ENCODE measurements around the gene GIMAP2.

The GIMAP2 gene

GRCh38 chr7:150727381-150727780 lies 41.9 kb downstream of the GIMAP2 start:
- no peak for TF ChIP-seq CTCF (IDR thresholded peaks at IDR 0.05)
- DNase-seq: no peak
- no peaks in the 10 kb centered on the region for H3K27me3 Mint-ChIP-seq (ENCODE audit: low read depth, poor library complexity)
- no peak overlapping the region for H3K4me3 Mint-ChIP-seq
- peaks cover 51% of the 10 kb centered on the region for H3K9me3 Mint-ChIP-seq
- H3K4me1 Mint-ChIP-seq: no peaks in the 10 kb centered on the region
- H3K36me3 Mint-ChIP-seq (ENCODE audit: low read depth): peaks cover 3% of the 10 kb centered on the region
- no peak overlapping the region for H3K27ac Mint-ChIP-seq

GRCh38 chr7:150728011-150728410 lies 42.5 kb downstream of the GIMAP2 start:
- no peak overlapping the region for H3K27ac Mint-ChIP-seq

GRCh38 chr7:150728609-150729008 lies 43.1 kb downstream of the GIMAP2 start:
- no peak for DNase-seq
- Mint-ChIP-seq H3K4me3 (no peak overlapping the region), H3K27ac (no peak overlapping the region), H3K9me3 (peaks cover 51% of the 10 kb centered on the region), H3K4me1 (no peaks in the 10 kb centered on the region), H3K36me3 (ENCODE audit: low read depth) (peaks cover 3% of the 10 kb centered on the region), H3K27me3 (ENCODE audit: low read depth, poor library complexity) (no peaks in the 10 kb centered on the region)
- no peak for TF ChIP-seq CTCF (IDR thresholded peaks at IDR 0.05)

More at GRCh38 chr7:150728011-150728410, 42.5 kb downstream of the GIMAP2 start:
- Mint-ChIP-seq H3K4me3 (no peak overlapping the region), H3K36me3 (ENCODE audit: low read depth) (peaks cover 3% of the 10 kb centered on the region), H3K4me1 (no peaks in the 10 kb centered on the region), H3K9me3 (peaks cover 51% of the 10 kb centered on the region), H3K27me3 (ENCODE audit: low read depth, poor library complexity) (no peaks in the 10 kb centered on the region)
- DNase-seq: no peak
- no peak for TF ChIP-seq CTCF (IDR thresholded peaks at IDR 0.05)

GRCh38 chr7:150731916-150732315 lies 46.4 kb downstream of the GIMAP2 start:
- Mint-ChIP-seq H3K4me3 (no peak overlapping the region), H3K9me3 (peaks cover 50% of the 10 kb centered on the region), H3K27me3 (ENCODE audit: low read depth, poor library complexity) (peaks cover 4% of the 10 kb centered on the region), H3K4me1 (peaks cover 24% of the 10 kb centered on the region), H3K27ac (no peak overlapping the region), H3K36me3 (ENCODE audit: low read depth) (peaks cover 3% of the 10 kb centered on the region)
- DNase-seq: no peak
- TF ChIP-seq CTCF (IDR thresholded peaks at IDR 0.05): no peak

- H3K27me3 Mint-ChIP-seq (ENCODE audit: low read depth, poor library complexity): peaks cover 6% of the 10 kb centered on the region
- no peak overlapping the region for H3K4me3 Mint-ChIP-seq
- TF ChIP-seq CTCF (IDR thresholded peaks at IDR 0.05): no peak
- peaks cover 40% of the 10 kb centered on the region for H3K9me3 Mint-ChIP-seq
- no peak overlapping the region for H3K27ac Mint-ChIP-seq
- DNase-seq: no peak
- peaks cover 3% of the 10 kb centered on the region for H3K36me3 Mint-ChIP-seq (ENCODE audit: low read depth)
- peaks cover 29% of the 10 kb centered on the region for H3K4me1 Mint-ChIP-seq
These were observed 47.4 kb downstream of the GIMAP2 start for GRCh38 chr7:150732786-150733481.

GRCh38 chr7:150733482-150734095 lies 48.1 kb downstream of the GIMAP2 start:
- no peak overlapping the region for H3K27ac Mint-ChIP-seq
- H3K4me3 Mint-ChIP-seq: no peak overlapping the region
- no peak for TF ChIP-seq CTCF (IDR thresholded peaks at IDR 0.05)
- H3K27me3 Mint-ChIP-seq (ENCODE audit: low read depth, poor library complexity): peaks cover 6% of the 10 kb centered on the region
- peaks cover 3% of the 10 kb centered on the region for H3K36me3 Mint-ChIP-seq (ENCODE audit: low read depth)
- H3K9me3 Mint-ChIP-seq: peaks cover 33% of the 10 kb centered on the region
- H3K4me1 Mint-ChIP-seq: peaks cover 29% of the 10 kb centered on the region
- DNase-seq: no peak

All from nephron progenitor cell (in vitro differentiated cells).